HepG2 (cell line): ENCODE measurements around the gene IST1. TPM values are rescaled to one million over a fixed set of nuclear protein-coding genes. Genes with fewer than 3 reads are reported as not detected.

ENCODE experiments used
- ELF1 ChIP-seq: sonication (generic); formaldehyde crosslinking; IDR thresholded peaks from 2 replicates; pipeline ENCODE4 v1.4.0; 2020; ENCODE audit warnings: missing genetic modification reagents
- MLXIP ChIP-seq: sonication (generic); formaldehyde crosslinking; IDR thresholded peaks from 2 replicates; pipeline ENCODE4 v1.9.0; 2021; ENCODE audit warnings: missing genetic modification reagents, borderline replicate concordance
- PAXIP1 ChIP-seq: sonication (generic); formaldehyde crosslinking; conservative IDR thresholded peaks from 2 replicates; pipeline ENCODE4 v1.4.0; 2020; ENCODE audit warnings: mild to moderate bottlenecking, missing genetic modification reagents, moderate library complexity
- ZNF691 ChIP-seq: sonication (generic); formaldehyde crosslinking; IDR thresholded peaks from 2 replicates; pipeline ENCODE4 v1.4.0; 2020; ENCODE audit warnings: missing genetic modification reagents, low read depth, mild to moderate bottlenecking, borderline replicate concordance
- ZNF766 ChIP-seq: sonication (generic); formaldehyde crosslinking; IDR thresholded peaks from 2 replicates; pipeline ENCODE4 v1.5.0; 2020; ENCODE audit warnings: missing genetic modification reagents, borderline replicate concordance
- ZNF776 ChIP-seq: sonication (generic); formaldehyde crosslinking; IDR thresholded peaks from 2 replicates; pipeline ENCODE4 v1.4.0; 2020; ENCODE audit warnings: mild to moderate bottlenecking, missing genetic modification reagents
- polyA plus RNA-seq, 8 experiments: library from polyadenylated mRNA; depleted of rRNA in 3 of 8; stranded (reverse) in 7 of 8; unstranded in 1 of 8; fragments of >200 nt; fragmentation: Illumina TruSeq in 4 of 8; extraction: Trizol in 4 of 8; gene quantifications; 2 replicates each; pipeline versions ENCODE4 v1.2.1 to v1.2.3, GENCODE V29; 2011 to 2016; ENCODE audit warnings: low read depth in 4 of 8, missing spikeins in 1 of 8, mixed read lengths in 1 of 8; ENCODE audit not compliant: insufficient read depth in 1 of 8
- total RNA-seq, 5 experiments: library from RNA; depleted of rRNA; stranded (reverse); fragments of >200 nt; fragmentation: Illumina TruSeq; extraction: Trizol; gene quantifications; 2 replicates each; pipeline ENCODE4 v1.2.3, GENCODE V29; 2016; ENCODE audit warnings: low read depth in 1 of 5
- TF ChIP-seq, protein P1 (sequence below): sonication (generic); formaldehyde crosslinking; IDR thresholded peaks from 2 replicates; pipeline ENCODE4 v1.5.1; 2020; ENCODE audit warnings: mild to moderate bottlenecking, missing genetic modification reagents, borderline replicate concordance
- TF ChIP-seq, protein P2 (sequence below): sonication (generic); formaldehyde crosslinking; IDR thresholded peaks from 2 replicates; pipeline ENCODE4 v1.9.0; 2021; ENCODE audit warnings: missing genetic modification reagents, borderline replicate concordance

The IST1 gene
- total and polyA plus RNA-seq, 2 of the 13 experiments (the other 11 are each of a cell fraction or from before 2014, with no cell fraction given) = 346 to 415 TPM

GRCh38 chr16:71894921-71895678 lies at the start of gene IST1 (continued):
- TF ChIP-seq ZNF766 (CRISPR knock-in tag) (peak; percentile 96), MLXIP (CRISPR knock-in tag) (peak; percentile 91; the same call in 1 of the 2 replicates), PAXIP1 (CRISPR knock-in tag) (peak; percentile 91), ELF1 (CRISPR knock-in tag) (peak; percentile 88), ZNF691 (peak; percentile 98; the same call in 1 of the 2 replicates), ZNF776 (0 out of 2 replicates have a peak, but pooled peaks have one; percentile 25)
- TF ChIP-seq, protein P1, sequence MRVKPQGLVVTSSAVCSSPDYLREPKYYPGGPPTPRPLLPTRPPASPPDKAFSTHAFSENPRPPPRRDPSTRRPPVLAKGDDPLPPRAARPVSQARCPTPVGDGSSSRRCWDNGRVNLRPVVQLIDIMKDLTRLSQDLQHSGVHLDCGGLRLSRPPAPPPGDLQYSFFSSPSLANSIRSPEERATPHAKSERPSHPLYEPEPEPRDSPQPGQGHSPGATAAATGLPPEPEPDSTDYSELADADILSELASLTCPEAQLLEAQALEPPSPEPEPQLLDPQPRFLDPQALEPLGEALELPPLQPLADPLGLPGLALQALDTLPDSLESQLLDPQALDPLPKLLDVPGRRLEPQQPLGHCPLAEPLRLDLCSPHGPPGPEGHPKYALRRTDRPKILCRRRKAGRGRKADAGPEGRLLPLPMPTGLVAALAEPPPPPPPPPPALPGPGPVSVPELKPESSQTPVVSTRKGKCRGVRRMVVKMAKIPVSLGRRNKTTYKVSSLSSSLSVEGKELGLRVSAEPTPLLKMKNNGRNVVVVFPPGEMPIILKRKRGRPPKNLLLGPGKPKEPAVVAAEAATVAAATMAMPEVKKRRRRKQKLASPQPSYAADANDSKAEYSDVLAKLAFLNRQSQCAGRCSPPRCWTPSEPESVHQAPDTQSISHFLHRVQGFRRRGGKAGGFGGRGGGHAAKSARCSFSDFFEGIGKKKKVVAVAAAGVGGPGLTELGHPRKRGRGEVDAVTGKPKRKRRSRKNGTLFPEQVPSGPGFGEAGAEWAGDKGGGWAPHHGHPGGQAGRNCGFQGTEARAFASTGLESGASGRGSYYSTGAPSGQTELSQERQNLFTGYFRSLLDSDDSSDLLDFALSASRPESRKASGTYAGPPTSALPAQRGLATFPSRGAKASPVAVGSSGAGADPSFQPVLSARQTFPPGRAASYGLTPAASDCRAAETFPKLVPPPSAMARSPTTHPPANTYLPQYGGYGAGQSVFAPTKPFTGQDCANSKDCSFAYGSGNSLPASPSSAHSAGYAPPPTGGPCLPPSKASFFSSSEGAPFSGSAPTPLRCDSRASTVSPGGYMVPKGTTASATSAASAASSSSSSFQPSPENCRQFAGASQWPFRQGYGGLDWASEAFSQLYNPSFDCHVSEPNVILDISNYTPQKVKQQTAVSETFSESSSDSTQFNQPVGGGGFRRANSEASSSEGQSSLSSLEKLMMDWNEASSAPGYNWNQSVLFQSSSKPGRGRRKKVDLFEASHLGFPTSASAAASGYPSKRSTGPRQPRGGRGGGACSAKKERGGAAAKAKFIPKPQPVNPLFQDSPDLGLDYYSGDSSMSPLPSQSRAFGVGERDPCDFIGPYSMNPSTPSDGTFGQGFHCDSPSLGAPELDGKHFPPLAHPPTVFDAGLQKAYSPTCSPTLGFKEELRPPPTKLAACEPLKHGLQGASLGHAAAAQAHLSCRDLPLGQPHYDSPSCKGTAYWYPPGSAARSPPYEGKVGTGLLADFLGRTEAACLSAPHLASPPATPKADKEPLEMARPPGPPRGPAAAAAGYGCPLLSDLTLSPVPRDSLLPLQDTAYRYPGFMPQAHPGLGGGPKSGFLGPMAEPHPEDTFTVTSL (CRISPR knock-in tag) = peak; percentile 78
- TF ChIP-seq, protein P2, sequence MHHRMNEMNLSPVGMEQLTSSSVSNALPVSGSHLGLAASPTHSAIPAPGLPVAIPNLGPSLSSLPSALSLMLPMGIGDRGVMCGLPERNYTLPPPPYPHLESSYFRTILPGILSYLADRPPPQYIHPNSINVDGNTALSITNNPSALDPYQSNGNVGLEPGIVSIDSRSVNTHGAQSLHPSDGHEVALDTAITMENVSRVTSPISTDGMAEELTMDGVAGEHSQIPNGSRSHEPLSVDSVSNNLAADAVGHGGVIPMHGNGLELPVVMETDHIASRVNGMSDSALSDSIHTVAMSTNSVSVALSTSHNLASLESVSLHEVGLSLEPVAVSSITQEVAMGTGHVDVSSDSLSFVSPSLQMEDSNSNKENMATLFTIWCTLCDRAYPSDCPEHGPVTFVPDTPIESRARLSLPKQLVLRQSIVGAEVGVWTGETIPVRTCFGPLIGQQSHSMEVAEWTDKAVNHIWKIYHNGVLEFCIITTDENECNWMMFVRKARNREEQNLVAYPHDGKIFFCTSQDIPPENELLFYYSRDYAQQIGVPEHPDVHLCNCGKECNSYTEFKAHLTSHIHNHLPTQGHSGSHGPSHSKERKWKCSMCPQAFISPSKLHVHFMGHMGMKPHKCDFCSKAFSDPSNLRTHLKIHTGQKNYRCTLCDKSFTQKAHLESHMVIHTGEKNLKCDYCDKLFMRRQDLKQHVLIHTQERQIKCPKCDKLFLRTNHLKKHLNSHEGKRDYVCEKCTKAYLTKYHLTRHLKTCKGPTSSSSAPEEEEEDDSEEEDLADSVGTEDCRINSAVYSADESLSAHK (CRISPR knock-in tag) = no peak
